ENCODE results near the gene ANXA7. TPM values are rescaled to one million over a fixed set of nuclear protein-coding genes. Genes with fewer than 3 reads are reported as not detected.

ANXA7 gene
- total RNA-seq, result 100 to 1,000 TPM; 138 to 143 TPM

- peaks cover 3% of the 10 kb centered on the region for H3K27me3 Mint-ChIP-seq
- intact Hi-C loops (cut with micrococcal nuclease), result loop anchor here (1.0 to 5.0 kb wide), 6 partner anchors 55 to 301 kb away; partner anchors contain the start of genes CFAP70, DNAJC9, NUDT13 and PPP3CB
- CTCF ChIA-PET, result interaction anchor here (0.7 to 1.5 kb wide), 3 partner anchors 59 to 167 kb away, joined by 3 read pairs; partner anchors contain the start of gene DNAJC9
- peaks cover 13% of the 10 kb centered on the region for H3K36me3 Mint-ChIP-seq
- DNase-seq, result peak; percentile 96
- no peaks in the 10 kb centered on the region for H3K9me3 Mint-ChIP-seq
- peak within 1 kb of the TSS; percentile 87 for H3K27ac Mint-ChIP-seq
- H3K4me1 Mint-ChIP-seq (ENCODE audit: low read depth), result peaks cover 50% of the 10 kb centered on the region
- peak within 1 kb of the TSS; percentile 87 for H3K4me3 Mint-ChIP-seq
- POLR2A ChIA-PET, result interaction anchor here (0.8 to 2.9 kb wide), 6 partner anchors 55 to 167 kb away, joined by 3 to 15 read pairs (median 8); partner anchors contain the start of genes CFAP70, DNAJC9 and PPP3CB
These were observed at the start of gene ANXA7 for GRCh38 chr10:73413528-73414229. ANXA7 (minus strand) TSS chr10:73414058; CDS start chr10:73400856, 13,202 bp downstream.

GRCh38 chr10:73460897-73461296 lies 47.0 kb upstream of the ANXA7 start:
- H3K27me3 Mint-ChIP-seq, result no peaks in the 10 kb centered on the region
- intact Hi-C loops (cut with micrococcal nuclease), result no loop called here
- H3K9me3 Mint-ChIP-seq, result no peaks in the 10 kb centered on the region
- H3K27ac Mint-ChIP-seq, result peak overlapping the region; percentile 24
- ChIA-PET CTCF (no interaction called here), POLR2A (no interaction called here)
- peaks cover 12% of the 10 kb centered on the region for H3K36me3 Mint-ChIP-seq
- no peaks in the 10 kb centered on the region for H3K4me1 Mint-ChIP-seq (ENCODE audit: low read depth)
- DNase-seq, result no peak
- no peak overlapping the region for H3K4me3 Mint-ChIP-seq

- H3K27ac Mint-ChIP-seq, result no peak overlapping the region
- no peak overlapping the region for H3K4me3 Mint-ChIP-seq
- H3K4me1 Mint-ChIP-seq (ENCODE audit: low read depth), result no peaks in the 10 kb centered on the region
- H3K9me3 Mint-ChIP-seq, result no peaks in the 10 kb centered on the region
- CTCF ChIA-PET, result no interaction called here
- H3K27me3 Mint-ChIP-seq, result no peaks in the 10 kb centered on the region
- peaks cover 14% of the 10 kb centered on the region for H3K36me3 Mint-ChIP-seq
- no peak for DNase-seq
- POLR2A ChIA-PET, result no interaction called here
- intact Hi-C loops (cut with micrococcal nuclease), result no loop called here
These were observed 45.9 kb upstream of the ANXA7 start for GRCh38 chr10:73459683-73460314.

GRCh38 chr10:73456187-73456890 lies 42.5 kb upstream of the ANXA7 start:
- Mint-ChIP-seq H3K9me3 (no peaks in the 10 kb centered on the region), H3K27me3 (no peaks in the 10 kb centered on the region), H3K4me3 (no peak overlapping the region), H3K4me1 (ENCODE audit: low read depth) (no peaks in the 10 kb centered on the region), H3K36me3 (peaks cover 11% of the 10 kb centered on the region), H3K27ac (no peak overlapping the region)
- POLR2A ChIA-PET, result no interaction called here
- CTCF ChIA-PET, result no interaction called here
- DNase-seq, result no peak
- intact Hi-C loops (cut with micrococcal nuclease), result no loop called here

GRCh38 chr10:73449113-73449512 lies 35.3 kb upstream of the ANXA7 start:
- Mint-ChIP-seq H3K9me3 (no peaks in the 10 kb centered on the region), H3K27me3 (no peaks in the 10 kb centered on the region), H3K36me3 (peaks cover 13% of the 10 kb centered on the region), H3K4me1 (ENCODE audit: low read depth) (peaks cover 3% of the 10 kb centered on the region), H3K27ac (no peak overlapping the region), H3K4me3 (no peak overlapping the region)
- ChIA-PET POLR2A (no interaction called here), CTCF (interaction anchor here (0.5 kb wide), 1 partner anchor 44 kb away, joined by 3 read pairs; no protein-coding TSS in a partner anchor)
- intact Hi-C loops (cut with micrococcal nuclease), result no loop called here
- DNase-seq, result no peak

GRCh38 chr10:73448384-73448783 lies 34.5 kb upstream of the ANXA7 start:
- peak overlapping the region; percentile 31 for H3K27ac Mint-ChIP-seq

GRCh38 chr10:73446926-73447325 lies 33.1 kb upstream of the ANXA7 start:
- H3K27me3 Mint-ChIP-seq, result no peaks in the 10 kb centered on the region
- H3K4me3 Mint-ChIP-seq, result no peak overlapping the region
- DNase-seq, result no peak
- CTCF ChIA-PET, result no interaction called here
- intact Hi-C loops (cut with micrococcal nuclease), result no loop called here
- peaks cover 3% of the 10 kb centered on the region for H3K4me1 Mint-ChIP-seq (ENCODE audit: low read depth)
- no peak overlapping the region for H3K27ac Mint-ChIP-seq
- H3K36me3 Mint-ChIP-seq, result peaks cover 15% of the 10 kb centered on the region
- H3K9me3 Mint-ChIP-seq, result no peaks in the 10 kb centered on the region
- POLR2A ChIA-PET, result no interaction called here

More at GRCh38 chr10:73448384-73448783, 34.5 kb upstream of the ANXA7 start:
- peaks cover 13% of the 10 kb centered on the region for H3K36me3 Mint-ChIP-seq
- H3K27me3 Mint-ChIP-seq, result no peaks in the 10 kb centered on the region
- no peak overlapping the region for H3K4me3 Mint-ChIP-seq
- no peak for DNase-seq
- intact Hi-C loops (cut with micrococcal nuclease), result no loop called here
- H3K4me1 Mint-ChIP-seq (ENCODE audit: low read depth), result peaks cover 3% of the 10 kb centered on the region
- ChIA-PET CTCF (no interaction called here), POLR2A (no interaction called here)
- no peaks in the 10 kb centered on the region for H3K9me3 Mint-ChIP-seq

GRCh38 chr10:73444457-73444856 lies 30.6 kb upstream of the ANXA7 start:
- DNase-seq, result no peak
- H3K36me3 Mint-ChIP-seq, result peaks cover 15% of the 10 kb centered on the region
- ChIA-PET CTCF (no interaction called here), POLR2A (no interaction called here)
- H3K9me3 Mint-ChIP-seq, result no peaks in the 10 kb centered on the region
- H3K4me3 Mint-ChIP-seq, result no peak overlapping the region
- intact Hi-C loops (cut with micrococcal nuclease), result no loop called here
- no peak overlapping the region for H3K27ac Mint-ChIP-seq
- no peaks in the 10 kb centered on the region for H3K27me3 Mint-ChIP-seq
- H3K4me1 Mint-ChIP-seq (ENCODE audit: low read depth), result peaks cover 9% of the 10 kb centered on the region

- no peaks in the 10 kb centered on the region for H3K9me3 Mint-ChIP-seq
- H3K4me1 Mint-ChIP-seq (ENCODE audit: low read depth), result peaks cover 15% of the 10 kb centered on the region
- H3K27ac Mint-ChIP-seq, result peak overlapping the region; percentile 50
- H3K27me3 Mint-ChIP-seq, result no peaks in the 10 kb centered on the region
- ChIA-PET CTCF (interaction anchor here (0.6 kb wide), 1 partner anchor 1255 kb away, joined by 4 read pairs; no protein-coding TSS in a partner anchor), POLR2A (no interaction called here)
- intact Hi-C loops (cut with micrococcal nuclease), result no loop called here
- H3K4me3 Mint-ChIP-seq, result no peak overlapping the region
- DNase-seq, result peak; percentile 28
- H3K36me3 Mint-ChIP-seq, result peaks cover 13% of the 10 kb centered on the region
These were observed 25.9 kb upstream of the ANXA7 start for GRCh38 chr10:73439605-73440312.

- no peaks in the 10 kb centered on the region for H3K27me3 Mint-ChIP-seq
- H3K9me3 Mint-ChIP-seq, result no peaks in the 10 kb centered on the region
- ChIA-PET POLR2A (no interaction called here), CTCF (interaction anchor here (0.6 kb wide), 1 partner anchor 1255 kb away, joined by 4 read pairs; no protein-coding TSS in a partner anchor)
- no peak overlapping the region for H3K4me3 Mint-ChIP-seq
- DNase-seq, result no peak
- peaks cover 15% of the 10 kb centered on the region for H3K4me1 Mint-ChIP-seq (ENCODE audit: low read depth)
- intact Hi-C loops (cut with micrococcal nuclease), result no loop called here
- H3K27ac Mint-ChIP-seq, result no peak overlapping the region
- peaks cover 8% of the 10 kb centered on the region for H3K36me3 Mint-ChIP-seq
These were observed 25.2 kb upstream of the ANXA7 start for GRCh38 chr10:73439055-73439454.

- H3K27me3 Mint-ChIP-seq, result no peaks in the 10 kb centered on the region
- H3K4me3 Mint-ChIP-seq, result no peak within 1 kb of the TSS
- POLR2A ChIA-PET, result no interaction called here
- peaks cover 8% of the 10 kb centered on the region for H3K36me3 Mint-ChIP-seq
- H3K9me3 Mint-ChIP-seq, result no peaks in the 10 kb centered on the region
- intact Hi-C loops (cut with micrococcal nuclease), result no loop called here
- CTCF ChIA-PET, result no interaction called here
- no peak within 1 kb of the TSS for H3K27ac Mint-ChIP-seq
- peaks cover 14% of the 10 kb centered on the region for H3K4me1 Mint-ChIP-seq (ENCODE audit: low read depth)
- DNase-seq, result no peak
These were observed 19.6 kb upstream of the ANXA7 start, which contains the start of gene MSS51 for GRCh38 chr10:73433538-73433867. MSS51 (minus strand) TSS chr10:73433561; CDS start chr10:73428284, 5,277 bp downstream.

Data from activated CD4-positive, alpha-beta memory T cell treated with anti-CD3 and anti-CD28 coated beads for 36 hours (primary cell).